Neural progenitor cell (in vitro differentiated cells): ENCODE results near the gene SRCIN1. TPM values are rescaled to one million over a fixed set of nuclear protein-coding genes. Genes with fewer than 3 reads are reported as not detected.
"Not testable (repeated sequence)": the region's sequence is repeated elsewhere in the genome, so short reads cannot be mapped to it uniquely, and the experiment has no call there.

Source experiments
- DNase-seq: peaks from one replicate; pipeline ENCODE4 v3.0.0-alpha.2; 2016; ENCODE audit warnings: low spot score
- H2AFZ ChIP-seq: fragments of 200-600 bp; sonication (generic); replicated peaks from 2 replicates; pipeline ENCODE4 v1.6.1; 2016; ENCODE audit warnings: antibody characterized with exemption
- H3F3A ChIP-seq: fragments of 200-600 bp; sonication (generic); 2 replicates; pipeline ENCODE4 v1.6.1; 2016; ENCODE audit warnings: antibody characterized with exemption, low read depth
- H3K27ac ChIP-seq: fragments of 200-600 bp; sonication (generic); 2 replicates; pipeline ENCODE4 v1.5.1; 2016; ENCODE audit warnings: mild to moderate bottlenecking
- H3K27me3 ChIP-seq: fragments of 200-600 bp; sonication (generic); 2 replicates; pipeline ENCODE4 v1.6.1; 2016; ENCODE audit warnings: mild to moderate bottlenecking, moderate library complexity
- H3K36me3 ChIP-seq: fragments of 200-600 bp; sonication (generic); 2 replicates; pipeline ENCODE4 v1.5.1; 2016
- H3K4me1 ChIP-seq: fragments of 200-600 bp; sonication (generic); 2 replicates; pipeline ENCODE4 v1.6.1; 2016; ENCODE audit warnings: mixed run types
- H3K4me2 ChIP-seq: fragments of 200-600 bp; sonication (generic); 2 replicates; pipeline ENCODE4 v1.6.1; 2016
- H3K4me3 ChIP-seq: fragments of 200-600 bp; sonication (generic); 2 replicates; pipeline ENCODE4 v1.5.1; 2016
- H3K79me2 ChIP-seq: fragments of 200-600 bp; sonication (generic); 2 replicates; pipeline ENCODE4 v1.6.1; 2016; ENCODE audit warnings: low read depth
- H3K9ac ChIP-seq: fragments of 200-600 bp; sonication (generic); 2 replicates; pipeline ENCODE4 v1.6.1; 2016
- H3K9me3 ChIP-seq: fragments of 200-600 bp; sonication (generic); 2 replicates; pipeline ENCODE4 v1.5.1; 2016; ENCODE audit warnings: low read depth
- H4K20me1 ChIP-seq: fragments of 200-600 bp; sonication (generic); 2 replicates; pipeline ENCODE4 v1.6.1; 2016; ENCODE audit warnings: low read depth
- H3K27ac Mint-ChIP-seq: 3 replicates; pipeline ENCODE4 v1.8.0; 2021; ENCODE audit warnings: mixed read lengths
- H3K27me3 Mint-ChIP-seq: 2 replicates; pipeline ENCODE4 v1.8.0; 2022; ENCODE audit warnings: low read depth, mild to moderate bottlenecking, inconsistent platforms, moderate library complexity, mixed read lengths; ENCODE audit not compliant: insufficient read depth
- H3K36me3 Mint-ChIP-seq: 3 replicates; pipeline ENCODE4 v1.8.0; 2021; ENCODE audit warnings: mixed read lengths
- H3K4me1 Mint-ChIP-seq: 3 replicates; pipeline ENCODE4 v1.8.0; 2021; ENCODE audit warnings: mixed read lengths
- H3K4me3 Mint-ChIP-seq: 3 replicates; pipeline ENCODE4 v1.8.0; 2021; ENCODE audit warnings: mild to moderate bottlenecking, moderate library complexity, mixed read lengths
- H3K9me3 Mint-ChIP-seq: 3 replicates; pipeline ENCODE4 v1.8.0; 2020; ENCODE audit warnings: mixed read lengths
- CTCF ChIP-seq: fragments of 200-600 bp; sonication (generic); IDR thresholded peaks from 2 replicates; pipeline ENCODE4 v1.5.1; 2017; ENCODE audit warnings: antibody characterized with exemption, mild to moderate bottlenecking
- total RNA-seq: library from RNA; depleted of rRNA; stranded (reverse); fragments of >200 nt; gene quantifications from 2 replicates; pipeline ENCODE4 v1.2.3, GENCODE V29; 2015; ENCODE audit warnings: low replicate concordance

Gene SRCIN1
- total RNA-seq, 1 donor from 2014 or later, result 3.8 TPM

- DNase-seq, result peak; percentile 92
Observed at GRCh38 chr17:38492067-38493040, 113.4 kb downstream of the SRCIN1 start.

DNA sequence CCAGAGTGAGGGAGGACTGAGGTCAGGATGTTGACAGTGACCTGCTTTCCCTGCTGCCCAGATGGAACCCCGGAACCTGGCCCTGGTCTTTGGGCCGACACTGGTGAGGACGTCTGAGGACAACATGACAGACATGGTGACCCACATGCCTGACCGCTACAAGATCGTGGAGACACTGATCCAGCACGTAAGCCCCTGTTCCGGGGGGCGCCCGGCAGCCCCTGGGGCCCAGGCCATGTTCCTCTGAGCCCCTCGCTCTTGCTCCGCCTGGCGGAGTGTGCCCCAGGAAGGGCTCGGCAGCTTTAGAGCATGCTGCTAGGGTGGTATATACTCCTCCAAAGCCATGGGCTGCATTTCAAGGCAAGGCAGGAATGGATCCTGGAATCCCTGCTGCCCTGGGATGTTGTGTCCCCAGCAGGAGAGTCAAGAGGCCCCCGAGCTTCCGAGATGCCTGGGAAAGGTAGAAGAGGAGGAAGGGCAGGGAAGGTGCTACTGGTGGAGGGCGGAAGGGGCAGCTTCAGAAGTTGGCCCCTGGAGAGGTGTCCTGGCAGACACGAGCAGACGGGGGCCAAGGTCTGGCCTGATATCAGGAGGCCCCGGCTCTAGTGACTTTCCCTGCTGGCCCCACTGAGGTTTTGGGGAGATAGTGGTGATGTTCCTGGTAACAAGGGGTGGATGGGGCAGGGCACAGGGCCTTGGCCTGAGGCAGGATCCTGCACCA lies 114.2 kb downstream of the SRCIN1 start:
- H3K4me1 ChIP-seq, H3K4me1 Mint-ChIP-seq, H3K4me3 ChIP-seq, H3K36me3 ChIP-seq, H3K9me3 Mint-ChIP-seq, H3K27ac ChIP-seq, H3K79me2 ChIP-seq, H2AFZ ChIP-seq, H3K36me3 Mint-ChIP-seq, H3K27me3 ChIP-seq, H3K9ac ChIP-seq, H3K27ac Mint-ChIP-seq, H3K9me3 ChIP-seq, H4K20me1 ChIP-seq, DNase-seq, H3K4me2 ChIP-seq, H3K27me3 Mint-ChIP-seq, H3F3A ChIP-seq: not testable (repeated sequence)
- H3K4me3 Mint-ChIP-seq, result peak overlapping the region; percentile 43

More at GRCh38 chr17:38492067-38493040, 113.4 kb downstream of the SRCIN1 start:
- H3K9ac ChIP-seq, H3K36me3 ChIP-seq, H3K9me3 ChIP-seq, H3K27me3 ChIP-seq, H3K4me1 ChIP-seq, H4K20me1 ChIP-seq, H3F3A ChIP-seq, H3K9me3 Mint-ChIP-seq, H3K27ac ChIP-seq, H3K36me3 Mint-ChIP-seq, H3K27ac Mint-ChIP-seq, H3K4me3 ChIP-seq, H3K4me2 ChIP-seq, H3K4me3 Mint-ChIP-seq, H3K4me1 Mint-ChIP-seq, H3K79me2 ChIP-seq, H3K27me3 Mint-ChIP-seq, H2AFZ ChIP-seq: not testable (repeated sequence)
- TF ChIP-seq CTCF, result peak; percentile 54

DNA sequence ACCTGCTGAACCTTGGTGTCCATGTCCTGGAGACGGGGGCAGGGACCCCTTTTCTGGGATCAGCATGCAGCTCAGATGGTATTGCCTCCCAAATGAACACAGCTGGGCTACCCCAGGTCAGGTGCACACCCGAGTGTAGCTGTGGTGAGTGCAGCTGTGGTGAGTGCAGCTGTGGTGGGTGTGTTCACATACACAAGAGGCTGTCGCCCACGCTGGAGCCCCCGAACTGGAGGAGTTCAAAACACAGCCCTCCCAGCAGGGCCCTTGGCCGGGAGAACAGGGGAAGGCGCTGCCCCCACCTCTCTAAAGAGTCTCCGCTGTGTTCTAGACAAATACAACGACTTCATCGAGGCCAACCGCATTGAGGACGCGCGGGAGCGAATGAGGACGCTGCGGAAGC lies 116.0 kb downstream of the SRCIN1 start:
- H3K4me1 ChIP-seq, H3K36me3 Mint-ChIP-seq, H3K36me3 ChIP-seq, H3F3A ChIP-seq, H3K9me3 Mint-ChIP-seq, H3K27me3 ChIP-seq, H3K27me3 Mint-ChIP-seq, H2AFZ ChIP-seq, H3K9ac ChIP-seq, H4K20me1 ChIP-seq, DNase-seq, H3K27ac Mint-ChIP-seq, H3K9me3 ChIP-seq, H3K27ac ChIP-seq, H3K79me2 ChIP-seq, H3K4me3 ChIP-seq, H3K4me2 ChIP-seq: not testable (repeated sequence)
- H3K4me1 Mint-ChIP-seq, result peaks cover 11% of the 10 kb centered on the region
- peak overlapping the region; percentile 8 for H3K4me3 Mint-ChIP-seq

- not testable (repeated sequence) for H3K4me3 ChIP-seq, H3K36me3 ChIP-seq, H2AFZ ChIP-seq, H3K4me1 ChIP-seq, H3K4me2 ChIP-seq, H3F3A ChIP-seq, H3K27me3 ChIP-seq, H3K27ac ChIP-seq, H3K36me3 Mint-ChIP-seq, H4K20me1 ChIP-seq, H3K4me3 Mint-ChIP-seq, H3K27ac Mint-ChIP-seq, H3K27me3 Mint-ChIP-seq, H3K9me3 ChIP-seq, H3K9ac ChIP-seq, H3K79me2 ChIP-seq, H3K9me3 Mint-ChIP-seq, DNase-seq
- peaks cover 13% of the 10 kb centered on the region for H3K4me1 Mint-ChIP-seq
Observed at GRCh38 chr17:38485681-38486298, 120.0 kb downstream of the SRCIN1 start.
